A549 (cell line): Measurements from ENCODE around the gene ZMYND19. TPM values are rescaled to one million over a fixed set of nuclear protein-coding genes. Genes with fewer than 3 reads are reported as not detected.
"Not testable (repeated sequence)": the region's sequence is repeated elsewhere in the genome, so short reads cannot be mapped to it uniquely, and the experiment has no call there.

Experiments used
- ATAC-seq, 2 experiments: fragments of 200-7000 bp in 1 of 2; fragments of >200 bp in 1 of 2; cut with Nextera tagmentation in 1 of 2; cut with Tn5 transposase in 1 of 2; 3 replicates each; pipeline versions ENCODE4 v1.8.0 to v1.9.1; 2018 to 2020; ENCODE audit warnings: mild to moderate bottlenecking in 1 of 2, moderate library complexity in 1 of 2
- CTCF ChIA-PET: fragments of 300-600 bp; sonication (Branson Sonifier 250); formaldehyde crosslinking; extraction: SDS; loops from one replicate; lab custom pipeline; 2021; ENCODE audit warnings: antibody characterized with exemption, inconsistent platforms; lab: Yijun Ruan, JAX
- POLR2A ChIA-PET: fragments of 350-600 bp; formaldehyde crosslinking; extraction: SDS; loops from one replicate; lab custom pipeline; 2021; ENCODE audit warnings: antibody characterized with exemption, inconsistent platforms; lab: Yijun Ruan, JAX
- DNase-seq, 2 experiments: peaks; one replicate each; pipeline versions ENCODE4 v3.0.0 to v3.0.0-alpha.2; 2011 to 2016; ENCODE audit warnings: low read depth in 1 of 2, low spot score in 1 of 2
- FAIRE-seq: peaks from 2 replicates; lab custom pipeline; 2011; peaks lifted over from hg19 to GRCh38; lab: Jason Lieb, UNC
- H3K27ac ChIP-seq, 2 experiments: fragments of >200 bp; sonication (Bioruptor Twin); formaldehyde crosslinking; 3 replicates each; pipeline ENCODE4 v1.5.1; 2016 to 2017
- H3K4me1 ChIP-seq: fragments of >200 bp; sonication (Bioruptor Twin); formaldehyde crosslinking; 3 replicates; pipeline ENCODE4 v1.6.1; 2016
- H3K4me2 ChIP-seq: fragments of >200 bp; sonication (Bioruptor Twin); formaldehyde crosslinking; 3 replicates; pipeline ENCODE4 v1.6.1; 2016
- H3K4me3 ChIP-seq: fragments of >200 bp; sonication (Bioruptor Twin); formaldehyde crosslinking; 3 replicates; pipeline ENCODE4 v1.5.1; 2016
- H3K9me3 ChIP-seq: fragments of >200 bp; sonication (Bioruptor Twin); formaldehyde crosslinking; 3 replicates; pipeline ENCODE4 v1.6.1; 2016
- ATOH8 ChIP-seq: fragments of 250-450 bp; sonication (Bioruptor Pico); IDR thresholded peaks from 2 replicates; pipeline ENCODE4 v1.5.0; 2020; ENCODE audit warnings: low read depth, mild to moderate bottlenecking, moderate library complexity
- BCL3 ChIP-seq: fragments of >200 bp; sonication (Bioruptor Twin); formaldehyde crosslinking; IDR thresholded peaks from 3 replicates; pipeline ENCODE4 v1.6.1; 2016
- CBX2 ChIP-seq: fragments of 200-600 bp; sonication (generic); IDR thresholded peaks from 2 replicates; pipeline ENCODE4 v1.6.1; 2016; ENCODE audit warnings: low read depth, mild to moderate bottlenecking, borderline replicate concordance
- CTCF ChIP-seq: fragments of >200 bp; sonication (Bioruptor Twin); formaldehyde crosslinking; IDR thresholded peaks from 3 replicates; pipeline ENCODE4 v1.5.1; 2016
- E2F6 ChIP-seq: IDR thresholded peaks from 2 replicates; pipeline ENCODE4 v1.6.1; 2012; ENCODE audit warnings: low read depth, borderline replicate concordance
- EHF ChIP-seq: fragments of 250-450 bp; sonication (Bioruptor Pico); IDR thresholded peaks from 2 replicates; pipeline ENCODE4 v1.5.0; 2020; ENCODE audit warnings: mild to moderate bottlenecking
- EHMT2 ChIP-seq: fragments of 200-600 bp; sonication (generic); IDR thresholded peaks from 2 replicates; pipeline ENCODE4 v1.6.1; 2016; ENCODE audit warnings: antibody characterized with exemption, low read depth, mild to moderate bottlenecking, moderate library complexity
- EP300 ChIP-seq, 2 experiments: fragments of >200 bp; sonication (Bioruptor Twin); formaldehyde crosslinking; IDR thresholded peaks; 2 replicates in 1 of 2; 3 replicates in 1 of 2; pipeline ENCODE4 v1.6.1; 2016 to 2017
- FOSL2 ChIP-seq, 2 experiments: fragments of 450-650 bp in 1 of 2; fragments of >200 bp in 1 of 2; sonication (Bioruptor Twin) in 1 of 2; formaldehyde crosslinking; IDR thresholded peaks; 2 replicates each; pipeline versions ENCODE4 v1.5.0 to v1.6.1; 2016 to 2020; ENCODE audit warnings: mild to moderate bottlenecking in 1 of 2, moderate library complexity in 1 of 2
- HOXB13 ChIP-seq: fragments of 250-450 bp; sonication (Bioruptor Pico); IDR thresholded peaks from 2 replicates; pipeline ENCODE4 v1.5.0; 2020; ENCODE audit warnings: low read depth, mild to moderate bottlenecking, moderate library complexity
- KDM5A ChIP-seq: fragments of 200-600 bp; sonication (generic); IDR thresholded peaks from 2 replicates; pipeline ENCODE4 v1.6.1; 2016; ENCODE audit warnings: antibody characterized with exemption, mild to moderate bottlenecking
- MAZ ChIP-seq: fragments of 150-350 bp; IDR thresholded peaks from 2 replicates; pipeline ENCODE4 v1.6.1; 2014; ENCODE audit warnings: antibody characterized with exemption, low read depth, low read length, borderline replicate concordance
- NFE2L2 ChIP-seq: fragments of 150-350 bp; conservative IDR thresholded peaks from 2 replicates; pipeline ENCODE4 v1.6.1; 2014; ENCODE audit warnings: low read length
- NR3C1 ChIP-seq: fragments of >200 bp; sonication (Bioruptor Twin); formaldehyde crosslinking; IDR thresholded peaks from 3 replicates; pipeline ENCODE4 v1.6.1; 2017
- PBX3 ChIP-seq: IDR thresholded peaks from 2 replicates; pipeline ENCODE4 v1.6.1; 2012
- RCOR1 ChIP-seq: fragments of 150-350 bp; IDR thresholded peaks from 2 replicates; pipeline ENCODE4 v1.6.1; 2014; ENCODE audit warnings: antibody characterized with exemption, low read length, low read depth
- REST ChIP-seq: fragments of 200-600 bp; sonication (generic); IDR thresholded peaks from 2 replicates; pipeline ENCODE4 v1.6.1; 2016; ENCODE audit warnings: antibody characterized with exemption, mild to moderate bottlenecking, moderate library complexity
- SMC3 ChIP-seq: fragments of >200 bp; sonication (Bioruptor Twin); formaldehyde crosslinking; IDR thresholded peaks from 3 replicates; pipeline ENCODE4 v1.6.1; 2018; ENCODE audit warnings: inconsistent platforms
- ZNF302 ChIP-seq: fragments of 250-450 bp; sonication (Bioruptor Pico); IDR thresholded peaks from 2 replicates; pipeline ENCODE4 v1.9.0; 2021; ENCODE audit warnings: inconsistent platforms, mild to moderate bottlenecking, moderate library complexity
- WGBS: methylation state at CpG from one replicate; pipeline ENCODE4 v1.1.6; 2017; ENCODE audit errors: missing lambda C conversion rate; 5-methylcytosine and 5-hydroxymethylcytosine counted together
- polyA plus RNA-seq, 4 experiments: library from polyadenylated mRNA; depleted of rRNA in 3 of 4; stranded (reverse); fragments of >200 nt; fragmentation: RNase III in 1 of 4; extraction: RNeasy Plus Mini Kit Qiagen cat#74134 plus additional on column Dnase treatment in 1 of 4; gene quantifications; 2 replicates in 3 of 4; 3 replicates in 1 of 4; pipeline ENCODE4 v1.2.3, GENCODE V29; 2011 to 2017

ZMYND19 gene
- polyA plus RNA-seq, 2 of the 4 experiments (the other 2 are of a cell fraction) = 19.6 to 38.7 TPM

- DNase-seq = no peak
- CTCF ChIA-PET = interaction anchor here (1.0 kb wide), 1 partner anchor 10 kb away, joined by 4 read pairs; no protein-coding TSS in a partner anchor
- Histone ChIP-seq H3K27ac (no peak overlapping the region), H3K4me1 (no peaks in the 10 kb centered on the region), H3K4me2 (no peak overlapping the region), H3K4me3 (no peak overlapping the region), H3K9me3 (no peaks in the 10 kb centered on the region)
- FAIRE-seq = no peak
- POLR2A ChIA-PET = no interaction called here
- WGBS = 88% methylated on average over 4 of the region's 5 CpGs
- no peak for TF ChIP-seq FOSL2 (IDR thresholded peaks at IDR 0.05)
- no peak for TF ChIP-seq FOSL2 (CRISPR knock-in tag; IDR thresholded peaks at IDR 0.05)
- TF ChIP-seq NR3C1 = no peak
- no peak for TF ChIP-seq E2F6
- TF ChIP-seq BCL3 = no peak
- no peak for TF ChIP-seq REST
- no peak for TF ChIP-seq CBX2
- no peak for TF ChIP-seq MAZ
- no peak for TF ChIP-seq RCOR1
- TF ChIP-seq KDM5A = no peak
- TF ChIP-seq PBX3 = no peak
- no peak for TF ChIP-seq SMC3
- no peak for TF ChIP-seq CTCF
- no peak for TF ChIP-seq ATOH8 (CRISPR knock-in tag)
- no peak for TF ChIP-seq HOXB13 (CRISPR knock-in tag)
- TF ChIP-seq NFE2L2 = no peak
- TF ChIP-seq EHMT2 = no peak
- TF ChIP-seq ZNF302 (CRISPR knock-in tag) = no peak
- TF ChIP-seq EHF (CRISPR knock-in tag) = no peak
- TF ChIP-seq EP300 (IDR thresholded peaks at IDR 0.05) = no peak
- ATAC-seq = no peak
Measured at GRCh38 chr9:137569609-137570203, 20.6 kb downstream of the ZMYND19 start.

- H3K4me1 ChIP-seq, H3K4me3 ChIP-seq, DNase-seq, H3K27ac ChIP-seq, H3K9me3 ChIP-seq, FAIRE-seq, ATAC-seq, H3K4me2 ChIP-seq, POLR2A ChIA-PET: not testable (repeated sequence)
- CTCF ChIA-PET = interaction anchor here (1.6 kb wide), 1 partner anchor 17 kb away, joined by 6 read pairs; the partner anchor contains the start of gene MRPL41
- WGBS = 90% methylated on average over 4 of the region's 5 CpGs
Measured at GRCh38 chr9:137568445-137568844, 21.9 kb downstream of the ZMYND19 start.
